Measurements from ENCODE around the gene ZACN.
"Not testable (repeated sequence)": the region's sequence is repeated elsewhere in the genome, so short reads cannot be mapped to it uniquely, and the experiment has no call there.

The ZACN gene

GRCh38 chr17:76044475-76045007 is 34.4 kb upstream of the ZACN start:
- H3K36me3 ChIP-seq (ENCODE audit: control insufficient read depth in 1 of 2, insufficient read depth in 2 of 2, low read length in 2 of 2), result peaks cover 82 to 93% of the 10 kb centered on the region in 2 donors

GRCh38 chr17:76046064-76046463 is 32.9 kb upstream of the ZACN start:
- H3K36me3 ChIP-seq (ENCODE audit: control insufficient read depth in 1 of 2, insufficient read depth in 2 of 2, low read length in 2 of 2), result peaks cover 81 to 87% of the 10 kb centered on the region in 2 donors
- peaks cover 0 to 14% of the 10 kb centered on the region in 2 donors for H3K4me1 ChIP-seq (ENCODE audit: control insufficient read depth in 1 of 2, insufficient read depth in 2 of 2, low read length in 2 of 2)
- no peaks in the 10 kb centered on the region for H3K9me3 ChIP-seq (ENCODE audit: control insufficient read depth in 1 of 2, low read length in 2 of 2)
- no peak overlapping the region for H3K27ac ChIP-seq (ENCODE audit: low read length)
- no peaks in the 10 kb centered on the region for H3K27me3 ChIP-seq (ENCODE audit: low read depth, low read length)
- no peak overlapping the region for H3K4me3 ChIP-seq (ENCODE audit: low read depth in 1 of 2, low read length in 2 of 2)

More at GRCh38 chr17:76044475-76045007, 34.4 kb upstream of the ZACN start:
- not testable (repeated sequence) for H3K9me3 ChIP-seq (ENCODE audit: control insufficient read depth in 1 of 2, low read length in 2 of 2); H3K27ac ChIP-seq (ENCODE audit: low read length); H3K27me3 ChIP-seq (ENCODE audit: low read depth, low read length); H3K4me3 ChIP-seq (ENCODE audit: low read depth in 1 of 2, low read length in 2 of 2)
- peaks cover 3 to 23% of the 10 kb centered on the region in 2 donors for H3K4me1 ChIP-seq (ENCODE audit: control insufficient read depth in 1 of 2, insufficient read depth in 2 of 2, low read length in 2 of 2)

- H3K4me3 ChIP-seq (ENCODE audit: low read depth in 1 of 2, low read length in 2 of 2), result no peak overlapping the region
- H3K4me1 ChIP-seq (ENCODE audit: control insufficient read depth in 1 of 2, insufficient read depth in 2 of 2, low read length in 2 of 2), result peaks cover 0 to 14% of the 10 kb centered on the region in 2 donors
- peaks cover 67 to 68% of the 10 kb centered on the region in 2 donors for H3K36me3 ChIP-seq (ENCODE audit: control insufficient read depth in 1 of 2, insufficient read depth in 2 of 2, low read length in 2 of 2)
- H3K27me3 ChIP-seq (ENCODE audit: low read depth, low read length), result no peaks in the 10 kb centered on the region
- H3K27ac ChIP-seq (ENCODE audit: low read length), result no peak overlapping the region
- H3K9me3 ChIP-seq (ENCODE audit: control insufficient read depth in 1 of 2, low read length in 2 of 2), result no peaks in the 10 kb centered on the region
Measured at GRCh38 chr17:76048025-76048605, 30.9 kb upstream of the ZACN start.

- Histone ChIP-seq H3K27me3 (ENCODE audit: low read depth, low read length) (no peaks in the 10 kb centered on the region), H3K27ac (ENCODE audit: low read length) (no peak overlapping the region), H3K4me1 (ENCODE audit: control insufficient read depth in 1 of 2, insufficient read depth in 2 of 2, low read length in 2 of 2) (peaks cover 0 to 14% of the 10 kb centered on the region in 2 donors), H3K4me3 (ENCODE audit: low read depth in 1 of 2, low read length in 2 of 2) (no peak overlapping the region), H3K9me3 (ENCODE audit: control insufficient read depth in 1 of 2, low read length in 2 of 2) (no peaks in the 10 kb centered on the region), H3K36me3 (ENCODE audit: control insufficient read depth in 1 of 2, insufficient read depth in 2 of 2, low read length in 2 of 2) (peaks cover 67% of the 10 kb centered on the region in 2 donors)
Measured at GRCh38 chr17:76048711-76049110, 30.3 kb upstream of the ZACN start.

- no peaks in the 10 kb centered on the region for H3K27me3 ChIP-seq (ENCODE audit: low read depth, low read length)
- H3K9me3 ChIP-seq (ENCODE audit: control insufficient read depth in 1 of 2, low read length in 2 of 2), result no peaks in the 10 kb centered on the region
- peaks cover 62 to 67% of the 10 kb centered on the region in 2 donors for H3K36me3 ChIP-seq (ENCODE audit: control insufficient read depth in 1 of 2, insufficient read depth in 2 of 2, low read length in 2 of 2)
- no peak overlapping the region for H3K4me3 ChIP-seq (ENCODE audit: low read depth in 1 of 2, low read length in 2 of 2)
- no peak overlapping the region for H3K27ac ChIP-seq (ENCODE audit: low read length)
- H3K4me1 ChIP-seq (ENCODE audit: control insufficient read depth in 1 of 2, insufficient read depth in 2 of 2, low read length in 2 of 2), result peaks cover 0 to 14% of the 10 kb centered on the region in 2 donors
Measured at GRCh38 chr17:76049239-76049638, 29.7 kb upstream of the ZACN start.

GRCh38 chr17:76049836-76050537 is 29.0 kb upstream of the ZACN start:
- H3K36me3 ChIP-seq (ENCODE audit: control insufficient read depth in 1 of 2, insufficient read depth in 2 of 2, low read length in 2 of 2), result peaks cover 58 to 61% of the 10 kb centered on the region in 2 donors
- peaks cover 0 to 14% of the 10 kb centered on the region in 2 donors for H3K4me1 ChIP-seq (ENCODE audit: control insufficient read depth in 1 of 2, insufficient read depth in 2 of 2, low read length in 2 of 2)
- H3K9me3 ChIP-seq (ENCODE audit: control insufficient read depth in 1 of 2, low read length in 2 of 2), result no peaks in the 10 kb centered on the region
- no peaks in the 10 kb centered on the region for H3K27me3 ChIP-seq (ENCODE audit: low read depth, low read length)
- no peak overlapping the region for H3K4me3 ChIP-seq (ENCODE audit: low read depth in 1 of 2, low read length in 2 of 2)
- no peak overlapping the region for H3K27ac ChIP-seq (ENCODE audit: low read length)

- no peak overlapping the region for H3K4me3 ChIP-seq (ENCODE audit: low read depth in 1 of 2, low read length in 2 of 2)
- H3K9me3 ChIP-seq (ENCODE audit: control insufficient read depth in 1 of 2, low read length in 2 of 2), result no peaks in the 10 kb centered on the region
- H3K36me3 ChIP-seq (ENCODE audit: control insufficient read depth in 1 of 2, insufficient read depth in 2 of 2, low read length in 2 of 2), result peaks cover 50 to 53% of the 10 kb centered on the region in 2 donors
- no peak overlapping the region for H3K27ac ChIP-seq (ENCODE audit: low read length)
- H3K27me3 ChIP-seq (ENCODE audit: low read depth, low read length), result no peaks in the 10 kb centered on the region
- peaks cover 0 to 14% of the 10 kb centered on the region in 2 donors for H3K4me1 ChIP-seq (ENCODE audit: control insufficient read depth in 1 of 2, insufficient read depth in 2 of 2, low read length in 2 of 2)
Measured at GRCh38 chr17:76050538-76051467, 28.2 kb upstream of the ZACN start.

- H3K9me3 ChIP-seq (ENCODE audit: control insufficient read depth in 1 of 2, low read length in 2 of 2), result no peaks in the 10 kb centered on the region
- H3K4me3 ChIP-seq (ENCODE audit: low read depth in 1 of 2, low read length in 2 of 2), result no peak overlapping the region
- peaks cover 0 to 14% of the 10 kb centered on the region in 2 donors for H3K4me1 ChIP-seq (ENCODE audit: control insufficient read depth in 1 of 2, insufficient read depth in 2 of 2, low read length in 2 of 2)
- H3K27me3 ChIP-seq (ENCODE audit: low read depth, low read length), result no peaks in the 10 kb centered on the region
- H3K27ac ChIP-seq (ENCODE audit: low read length), result no peak overlapping the region
- peaks cover 51 to 52% of the 10 kb centered on the region in 2 donors for H3K36me3 ChIP-seq (ENCODE audit: control insufficient read depth in 1 of 2, insufficient read depth in 2 of 2, low read length in 2 of 2)
Measured at GRCh38 chr17:76051561-76051960, 27.4 kb upstream of the ZACN start.

- Histone ChIP-seq H3K36me3 (ENCODE audit: control insufficient read depth in 1 of 2, insufficient read depth in 2 of 2, low read length in 2 of 2) (peaks cover 51 to 54% of the 10 kb centered on the region in 2 donors), H3K9me3 (ENCODE audit: control insufficient read depth in 1 of 2, low read length in 2 of 2) (no peaks in the 10 kb centered on the region), H3K27ac (ENCODE audit: low read length) (no peak overlapping the region), H3K4me3 (ENCODE audit: low read depth in 1 of 2, low read length in 2 of 2) (peak overlapping the region in 1 of 2 donors; percentile 39), H3K27me3 (ENCODE audit: low read depth, low read length) (no peaks in the 10 kb centered on the region), H3K4me1 (ENCODE audit: control insufficient read depth in 1 of 2, insufficient read depth in 2 of 2, low read length in 2 of 2) (peaks cover 0 to 9% of the 10 kb centered on the region in 2 donors)
Measured at GRCh38 chr17:76053246-76054111, 25.5 kb upstream of the ZACN start.

- Histone ChIP-seq H3K27me3 (ENCODE audit: low read depth, low read length) (no peaks in the 10 kb centered on the region), H3K27ac (ENCODE audit: low read length) (no peak overlapping the region), H3K4me3 (ENCODE audit: low read depth in 1 of 2, low read length in 2 of 2) (no peak overlapping the region), H3K9me3 (ENCODE audit: control insufficient read depth in 1 of 2, low read length in 2 of 2) (no peaks in the 10 kb centered on the region), H3K4me1 (ENCODE audit: control insufficient read depth in 1 of 2, insufficient read depth in 2 of 2, low read length in 2 of 2) (peaks cover 0 to 3% of the 10 kb centered on the region in 2 donors), H3K36me3 (ENCODE audit: control insufficient read depth in 1 of 2, insufficient read depth in 2 of 2, low read length in 2 of 2) (peaks cover 51 to 57% of the 10 kb centered on the region in 2 donors)
Measured at GRCh38 chr17:76054112-76054476, 24.9 kb upstream of the ZACN start.

All from muscle layer of duodenum (tissue), 2 donors.